ENCODE measurements around the gene TGFBR3. TPM values are rescaled to one million over a fixed set of nuclear protein-coding genes. Genes with fewer than 3 reads are reported as not detected.

The TGFBR3 gene
- total RNA-seq, 2 donors from 2014 or later: 8.1 to 9.7 TPM

- Mint-ChIP-seq H3K36me3 (ENCODE audit: insufficient read depth in 2 of 2) (peaks cover 4 to 7% of the 10 kb centered on the region in 2 donors), H3K27me3 (ENCODE audit: low read depth) (no peaks in the 10 kb centered on the region), H3K9me3 (no peaks in the 10 kb centered on the region), H3K4me1 (ENCODE audit: low read depth) (peaks cover 41% of the 10 kb centered on the region), H3K4me3 (no peak overlapping the region), H3K27ac (peak overlapping the region; percentile 34)
- ATAC-seq (replicated peaks in 1 of 2) (no peak), DNase-seq (no peak)
Observed at GRCh38 chr1:91701472-91701869, 184.5 kb downstream of the TGFBR3 start.

GRCh38 chr1:91700771-91701471 is 185.0 kb downstream of the TGFBR3 start:
- Mint-ChIP-seq H3K27me3 (ENCODE audit: low read depth) (no peaks in the 10 kb centered on the region), H3K27ac (peak overlapping the region; percentile 34), H3K4me1 (ENCODE audit: low read depth) (peaks cover 46% of the 10 kb centered on the region), H3K36me3 (ENCODE audit: insufficient read depth in 2 of 2) (peaks cover 4 to 7% of the 10 kb centered on the region in 2 donors), H3K4me3 (no peak overlapping the region), H3K9me3 (no peaks in the 10 kb centered on the region)
- DNase-seq (no peak), ATAC-seq (replicated peaks in 1 of 2) (no peak)

GRCh38 chr1:91700332-91700731 is 185.6 kb downstream of the TGFBR3 start:
- no peak for ATAC-seq (replicated peaks in 1 of 2)
- Mint-ChIP-seq H3K4me1 (ENCODE audit: low read depth) (peaks cover 46% of the 10 kb centered on the region), H3K4me3 (peak overlapping the region in 1 of 2 donors; percentile 25), H3K36me3 (ENCODE audit: insufficient read depth in 2 of 2) (peaks cover 4 to 7% of the 10 kb centered on the region in 2 donors), H3K27ac (no peak overlapping the region), H3K9me3 (no peaks in the 10 kb centered on the region), H3K27me3 (ENCODE audit: low read depth) (no peaks in the 10 kb centered on the region)
- no peak for DNase-seq

GRCh38 chr1:91699339-91699974 is 186.5 kb downstream of the TGFBR3 start:
- DNase-seq: no peak
- H3K27me3 Mint-ChIP-seq (ENCODE audit: low read depth): no peaks in the 10 kb centered on the region
- ATAC-seq (replicated peaks in 1 of 2): peak; percentile 35 to 70
- peak overlapping the region; percentile 98 for H3K27ac Mint-ChIP-seq
- H3K9me3 Mint-ChIP-seq: no peaks in the 10 kb centered on the region
- peak overlapping the region; percentile 1 to 83 for H3K4me3 Mint-ChIP-seq
- H3K36me3 Mint-ChIP-seq (ENCODE audit: insufficient read depth in 2 of 2): peaks cover 4 to 9% of the 10 kb centered on the region in 2 donors
- H3K4me1 Mint-ChIP-seq (ENCODE audit: low read depth): peaks cover 46% of the 10 kb centered on the region

GRCh38 chr1:91697861-91698260 is 188.1 kb downstream of the TGFBR3 start:
- no peaks in the 10 kb centered on the region for H3K9me3 Mint-ChIP-seq
- H3K27me3 Mint-ChIP-seq (ENCODE audit: low read depth): no peaks in the 10 kb centered on the region
- peak overlapping the region; percentile 99 for H3K27ac Mint-ChIP-seq
- peak overlapping the region; percentile 76 to 100 for H3K4me3 Mint-ChIP-seq
- DNase-seq: no peak
- ATAC-seq (replicated peaks in 1 of 2): no peak
- H3K4me1 Mint-ChIP-seq (ENCODE audit: low read depth): peaks cover 46% of the 10 kb centered on the region
- peaks cover 4 to 9% of the 10 kb centered on the region in 2 donors for H3K36me3 Mint-ChIP-seq (ENCODE audit: insufficient read depth in 2 of 2)

- ATAC-seq (replicated peaks in 1 of 2) (peak; percentile 90 to 93), DNase-seq (peak; percentile 64)
- peak overlapping the region; percentile 76 to 100 for H3K4me3 Mint-ChIP-seq
- peak overlapping the region; percentile 99 for H3K27ac Mint-ChIP-seq
- H3K4me1 Mint-ChIP-seq (ENCODE audit: low read depth): peaks cover 46% of the 10 kb centered on the region
- no peaks in the 10 kb centered on the region for H3K9me3 Mint-ChIP-seq
- H3K27me3 Mint-ChIP-seq (ENCODE audit: low read depth): no peaks in the 10 kb centered on the region
- peaks cover 4 to 9% of the 10 kb centered on the region in 2 donors for H3K36me3 Mint-ChIP-seq (ENCODE audit: insufficient read depth in 2 of 2)
Observed at GRCh38 chr1:91697416-91697815, 188.5 kb downstream of the TGFBR3 start.

GRCh38 chr1:91696321-91696720 is 189.6 kb downstream of the TGFBR3 start:
- Mint-ChIP-seq H3K4me3 (peak overlapping the region in 1 of 2 donors; percentile 100), H3K9me3 (no peaks in the 10 kb centered on the region), H3K4me1 (ENCODE audit: low read depth) (peaks cover 41% of the 10 kb centered on the region), H3K27ac (peak overlapping the region; percentile 66), H3K27me3 (ENCODE audit: low read depth) (no peaks in the 10 kb centered on the region), H3K36me3 (ENCODE audit: insufficient read depth in 2 of 2) (peaks cover 4 to 10% of the 10 kb centered on the region in 2 donors)
- ATAC-seq (replicated peaks in 1 of 2): no peak
- no peak for DNase-seq

- H3K36me3 Mint-ChIP-seq (ENCODE audit: insufficient read depth in 2 of 2): peaks cover 4% of the 10 kb centered on the region in 2 donors
- H3K9me3 Mint-ChIP-seq: no peaks in the 10 kb centered on the region
- no peak overlapping the region for H3K27ac Mint-ChIP-seq
- H3K27me3 Mint-ChIP-seq (ENCODE audit: low read depth): no peaks in the 10 kb centered on the region
- DNase-seq: no peak
- no peak for ATAC-seq (replicated peaks in 1 of 2)
- no peak overlapping the region for H3K4me3 Mint-ChIP-seq
- H3K4me1 Mint-ChIP-seq (ENCODE audit: low read depth): peaks cover 26% of the 10 kb centered on the region
Observed at GRCh38 chr1:91693557-91693956, 192.4 kb downstream of the TGFBR3 start.

- no peak overlapping the region for H3K4me3 Mint-ChIP-seq
- H3K36me3 Mint-ChIP-seq (ENCODE audit: insufficient read depth in 2 of 2): peaks cover 0 to 4% of the 10 kb centered on the region in 2 donors
- no peak for ATAC-seq (replicated peaks in 1 of 2)
Observed at GRCh38 chr1:91691525-91691924, 194.4 kb downstream of the TGFBR3 start.

GRCh38 chr1:91689641-91690481 is 196.1 kb downstream of the TGFBR3 start:
- Mint-ChIP-seq H3K9me3 (no peaks in the 10 kb centered on the region), H3K4me1 (ENCODE audit: low read depth) (peaks cover 8% of the 10 kb centered on the region), H3K4me3 (peak overlapping the region in 1 of 2 donors; percentile 56), H3K27ac (peak overlapping the region; percentile 51), H3K36me3 (ENCODE audit: insufficient read depth in 2 of 2) (peaks cover 0 to 4% of the 10 kb centered on the region in 2 donors), H3K27me3 (ENCODE audit: low read depth) (no peaks in the 10 kb centered on the region)
- DNase-seq: no peak
- ATAC-seq (replicated peaks in 1 of 2): no peak

More at GRCh38 chr1:91691525-91691924, 194.4 kb downstream of the TGFBR3 start:
- H3K27me3 Mint-ChIP-seq (ENCODE audit: low read depth): no peaks in the 10 kb centered on the region
- no peaks in the 10 kb centered on the region for H3K9me3 Mint-ChIP-seq
- H3K27ac Mint-ChIP-seq: no peak overlapping the region
- peaks cover 6% of the 10 kb centered on the region for H3K4me1 Mint-ChIP-seq (ENCODE audit: low read depth)
- no peak for DNase-seq

- Mint-ChIP-seq H3K4me1 (ENCODE audit: low read depth) (peaks cover 18% of the 10 kb centered on the region), H3K27me3 (ENCODE audit: low read depth) (no peaks in the 10 kb centered on the region), H3K9me3 (no peaks in the 10 kb centered on the region), H3K36me3 (ENCODE audit: insufficient read depth in 2 of 2) (peaks cover 0 to 2% of the 10 kb centered on the region in 2 donors), H3K27ac (no peak overlapping the region), H3K4me3 (no peak overlapping the region)
- no peak for DNase-seq
- no peak for ATAC-seq (replicated peaks in 1 of 2)
Observed at GRCh38 chr1:91687452-91687851, 198.5 kb downstream of the TGFBR3 start.

GRCh38 chr1:91685994-91686393 is 200.0 kb downstream of the TGFBR3 start:
- DNase-seq: no peak
- Mint-ChIP-seq H3K9me3 (no peaks in the 10 kb centered on the region), H3K4me1 (ENCODE audit: low read depth) (peaks cover 19% of the 10 kb centered on the region), H3K27me3 (ENCODE audit: low read depth) (no peaks in the 10 kb centered on the region), H3K4me3 (no peak overlapping the region), H3K36me3 (ENCODE audit: insufficient read depth in 2 of 2) (peaks cover 0 to 1% of the 10 kb centered on the region in 2 donors), H3K27ac (peak overlapping the region; percentile 42)
- ATAC-seq (replicated peaks in 1 of 2): no peak
